ENCODE measurements around the gene LMX1A.
A peak's percentile ranks its signal among the peaks of the same experiment; 100 is the strongest.

Gene LMX1A

GRCh38 chr1:165355977-165356811, at the start of gene LMX1A:
LMX1A (minus strand) TSS chr1:165356715; CDS start chr1:165355559, 1,156 bp downstream.
- DNase-seq (ENCODE audit: low read depth in 2 of 2): no peak

GRCh38 chr1:165403835-165404482, 47.4 kb upstream of the LMX1A start:
- no peak for DNase-seq (ENCODE audit: low read depth in 2 of 2)

GRCh38 chr1:165402517-165403111, 46.1 kb upstream of the LMX1A start:
- DNase-seq (ENCODE audit: low read depth in 2 of 2): no peak

GRCh38 chr1:165397944-165398343, 41.4 kb upstream of the LMX1A start:
- DNase-seq (ENCODE audit: low read depth in 2 of 2): no peak

- no peak for DNase-seq (ENCODE audit: low read depth in 2 of 2)
Measured at GRCh38 chr1:165395901-165396300, 39.4 kb upstream of the LMX1A start.

- DNase-seq (ENCODE audit: low read depth in 2 of 2): no peak
Measured at GRCh38 chr1:165395478-165395877, 39.0 kb upstream of the LMX1A start.

GRCh38 chr1:165392634-165393571, 36.4 kb upstream of the LMX1A start:
- peak; percentile 60 to 80 for DNase-seq (ENCODE audit: low read depth in 2 of 2)

GRCh38 chr1:165389609-165390008, 33.1 kb upstream of the LMX1A start:
- DNase-seq (ENCODE audit: low read depth in 2 of 2): no peak

- DNase-seq (ENCODE audit: low read depth in 2 of 2): no peak
Measured at GRCh38 chr1:165387961-165388360, 31.4 kb upstream of the LMX1A start.

- DNase-seq (ENCODE audit: low read depth in 2 of 2): no peak
Measured at GRCh38 chr1:165387505-165387904, 31.0 kb upstream of the LMX1A start.

GRCh38 chr1:165383599-165384405, 27.3 kb upstream of the LMX1A start:
- no peak for DNase-seq (ENCODE audit: low read depth in 2 of 2)

- no peak for DNase-seq (ENCODE audit: low read depth in 2 of 2)
Measured at GRCh38 chr1:165383067-165383466, 26.6 kb upstream of the LMX1A start.

GRCh38 chr1:165381745-165382505, 25.4 kb upstream of the LMX1A start:
- no peak for DNase-seq (ENCODE audit: low read depth in 2 of 2)

- DNase-seq (ENCODE audit: low read depth in 2 of 2): no peak
Measured at GRCh38 chr1:165376811-165377311, 20.3 kb upstream of the LMX1A start.

GRCh38 chr1:165376041-165376810, 19.7 kb upstream of the LMX1A start:
- DNase-seq (ENCODE audit: low read depth in 2 of 2): no peak

GRCh38 chr1:165375623-165376022, 19.1 kb upstream of the LMX1A start:
- no peak for DNase-seq (ENCODE audit: low read depth in 2 of 2)

GRCh38 chr1:165371588-165372225, 15.2 kb upstream of the LMX1A start:
- DNase-seq (ENCODE audit: low read depth in 2 of 2): no peak

- DNase-seq (ENCODE audit: low read depth in 2 of 2): peak in 1 of 2 donors; percentile 26
Measured at GRCh38 chr1:165369255-165369848, 12.8 kb upstream of the LMX1A start.

All from stimulated activated CD4-positive, alpha-beta T cell treated with anti-CD3 and anti-CD28 coated beads, Interleukin-1b, Interleukin-23, amount 100 ng/mL, for 1 hour (primary cell).